SJSA1 (cell line): ENCODE data around the gene HLF. TPM values are rescaled to one million over a fixed set of nuclear protein-coding genes. Genes with fewer than 3 reads are reported as not detected.
A peak's percentile ranks its signal among the peaks of the same experiment; 100 is the strongest.
"Not testable (repeated sequence)": the region's sequence is repeated elsewhere in the genome, so short reads cannot be mapped to it uniquely, and the experiment has no call there.

ENCODE experiments used
- DNase-seq, 2 experiments: peaks; one replicate each; pipeline ENCODE4 v3.0.0-alpha.2; 2015 to 2020; ENCODE audit warnings: low spot score in 2 of 2, low read depth in 1 of 2
- H3K27ac ChIP-seq: fragments of 250-450 bp; sonication (Bioruptor Pico); 2 replicates; pipeline ENCODE4 v1.5.1; 2020; ENCODE audit warnings: mild to moderate bottlenecking, moderate library complexity
- H3K27me3 ChIP-seq: fragments of 250-450 bp; sonication (Bioruptor Pico); replicated peaks from 2 replicates; pipeline ENCODE4 v1.5.1; 2020; ENCODE audit warnings: mild to moderate bottlenecking, moderate library complexity
- H3K36me3 ChIP-seq: fragments of 250-450 bp; sonication (Bioruptor Pico); 2 replicates; pipeline ENCODE4 v1.5.1; 2020; ENCODE audit warnings: mild to moderate bottlenecking
- H3K4me1 ChIP-seq: fragments of 250-450 bp; sonication (Bioruptor Pico); replicated peaks from 2 replicates; pipeline ENCODE4 v1.6.1; 2021; ENCODE audit warnings: mild to moderate bottlenecking
- H3K4me3 ChIP-seq: fragments of 250-450 bp; sonication (Bioruptor Pico); 2 replicates; pipeline ENCODE4 v1.5.1; 2020; ENCODE audit warnings: mild to moderate bottlenecking
- H3K9me3 ChIP-seq: fragments of 250-450 bp; sonication (Bioruptor Pico); replicated peaks from 2 replicates; pipeline ENCODE4 v1.5.1; 2020; ENCODE audit warnings: mild to moderate bottlenecking
- total RNA-seq: library from RNA; depleted of rRNA; stranded (reverse); fragments of >200 nt; shearing (Covaris generic); gene quantifications from 2 replicates; pipeline ENCODE4 v1.2.3, GENCODE V29; 2014

HLF gene
- total RNA-seq, 1 experiment from 2014 or later, result 0.08 TPM

DNA sequence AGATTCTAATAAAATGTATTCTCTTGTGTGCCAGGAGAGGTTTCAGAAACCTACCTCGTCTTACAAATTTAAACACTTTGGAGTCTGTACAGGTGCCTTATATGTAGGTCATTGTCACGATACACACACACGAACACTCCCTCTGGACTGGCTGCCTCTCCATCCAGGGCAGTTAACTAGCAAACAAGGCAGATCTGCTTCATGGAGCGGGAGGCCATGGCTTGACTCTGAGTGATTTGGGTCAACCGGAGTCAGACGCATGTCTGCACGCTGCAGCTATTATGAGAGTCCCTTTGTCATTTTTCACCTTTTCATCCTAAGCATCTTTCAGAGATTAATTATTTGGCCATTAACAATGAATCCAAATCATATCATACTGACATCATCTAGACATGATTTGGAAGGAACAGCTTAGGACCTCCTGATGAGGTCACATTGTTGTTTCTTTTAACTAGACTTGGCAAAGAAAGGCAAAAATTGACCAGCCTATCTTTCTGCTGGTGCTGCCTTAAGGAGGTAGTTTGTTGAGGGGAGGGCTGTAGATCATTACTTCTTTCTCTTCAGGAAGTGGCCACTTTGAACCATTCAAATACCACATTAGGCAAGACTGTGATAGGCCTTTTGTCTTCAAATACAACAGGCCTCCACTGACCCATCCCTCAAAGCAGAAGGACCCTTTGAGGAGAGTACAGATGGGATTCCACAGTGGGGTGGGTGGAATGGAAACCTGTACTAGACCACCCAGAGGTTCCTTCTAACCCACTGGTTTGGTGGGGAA is 58.9 kb downstream of the HLF start:
- no peak overlapping the region for H3K27ac ChIP-seq
- no peak for DNase-seq
- no peaks in the 10 kb centered on the region for H3K4me1 ChIP-seq
- no peak overlapping the region for H3K4me3 ChIP-seq
- H3K9me3 ChIP-seq, result no peaks in the 10 kb centered on the region
- H3K27me3 ChIP-seq, result no peaks in the 10 kb centered on the region
- H3K36me3 ChIP-seq, result no peaks in the 10 kb centered on the region

DNA sequence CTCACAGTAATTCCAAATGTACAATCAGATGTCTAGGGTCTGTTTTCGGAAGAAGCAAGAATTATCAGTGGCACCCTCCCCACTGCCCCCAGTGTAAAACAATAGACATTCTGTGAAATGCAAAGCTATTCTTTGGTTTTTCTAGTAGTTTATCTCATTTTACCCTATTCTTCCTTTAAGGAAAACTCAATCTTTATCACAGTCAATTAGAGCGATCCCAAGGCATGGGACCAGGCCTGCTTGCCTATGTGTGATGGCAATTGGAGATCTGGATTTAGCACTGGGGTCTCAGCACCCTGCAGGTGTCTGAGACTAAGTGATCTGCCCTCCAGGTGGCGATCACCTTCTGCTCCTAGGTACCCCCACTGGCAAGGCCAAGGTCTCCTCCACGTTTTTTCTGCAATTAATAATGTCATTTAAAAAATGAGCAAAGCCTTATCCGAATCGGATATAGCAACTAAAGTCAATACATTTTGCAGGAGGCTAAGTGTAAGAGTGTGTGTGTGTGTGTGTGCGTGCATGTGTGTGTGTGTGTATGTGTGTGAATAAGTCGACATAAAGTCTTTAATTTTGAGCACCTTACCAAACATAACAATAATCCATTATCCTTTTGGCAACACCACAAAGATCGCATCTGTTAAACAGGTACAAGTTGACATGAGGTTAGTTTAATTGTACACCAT is 59.7 kb downstream of the HLF start:
- no peaks in the 10 kb centered on the region for H3K9me3 ChIP-seq
- no peaks in the 10 kb centered on the region for H3K36me3 ChIP-seq
- H3K27ac ChIP-seq, result no peak overlapping the region
- H3K4me3 ChIP-seq, result no peak overlapping the region
- H3K27me3 ChIP-seq, result no peaks in the 10 kb centered on the region
- DNase-seq, result no peak
- H3K4me1 ChIP-seq, result no peaks in the 10 kb centered on the region

DNA sequence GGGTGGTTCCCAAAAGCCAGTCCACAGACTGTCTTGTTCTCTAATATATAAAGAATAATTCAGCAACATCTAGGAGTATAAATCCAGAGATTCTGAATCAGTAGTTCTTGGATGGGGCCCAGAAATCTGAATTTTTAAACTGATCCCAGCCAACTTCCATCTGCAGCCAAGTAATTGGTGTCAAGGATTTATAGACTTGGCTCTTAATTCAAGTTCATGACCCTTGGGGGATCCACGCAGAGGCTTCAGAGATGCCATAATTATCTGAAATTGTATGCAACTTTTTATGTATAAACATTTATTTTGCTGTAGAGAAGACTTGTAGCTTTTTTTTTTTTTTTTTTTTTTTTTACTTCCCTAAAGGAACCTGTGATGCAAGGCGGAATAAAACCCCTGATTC is 60.6 kb downstream of the HLF start:
- H3K27ac ChIP-seq, result no peak overlapping the region
- no peaks in the 10 kb centered on the region for H3K9me3 ChIP-seq
- DNase-seq, result no peak
- H3K4me1 ChIP-seq, result no peaks in the 10 kb centered on the region
- H3K27me3 ChIP-seq, result no peaks in the 10 kb centered on the region
- H3K4me3 ChIP-seq, result no peak overlapping the region
- no peaks in the 10 kb centered on the region for H3K36me3 ChIP-seq

DNA sequence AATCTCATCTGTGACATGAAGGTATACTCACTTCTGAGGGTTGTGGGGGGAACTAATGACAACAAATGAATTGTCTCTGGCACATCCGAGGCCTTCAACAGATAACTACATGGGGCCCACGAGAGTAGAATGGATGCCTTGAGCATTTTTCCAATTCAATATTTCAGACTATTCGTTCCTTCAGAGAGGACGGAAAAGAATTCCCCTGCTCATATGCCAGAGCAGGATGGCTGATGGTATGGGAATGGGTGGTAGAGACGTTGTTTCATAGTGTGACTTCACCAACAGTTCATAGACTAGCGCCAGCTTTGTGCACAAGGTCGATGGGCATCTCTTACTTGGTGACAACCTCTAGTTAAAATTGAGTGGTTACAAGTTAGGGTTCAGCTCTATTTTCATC is 61.3 kb downstream of the HLF start:
- H3K9me3 ChIP-seq, result no peaks in the 10 kb centered on the region
- H3K27ac ChIP-seq, result no peak overlapping the region
- H3K27me3 ChIP-seq, result no peaks in the 10 kb centered on the region
- no peak for DNase-seq
- no peaks in the 10 kb centered on the region for H3K36me3 ChIP-seq
- no peak overlapping the region for H3K4me3 ChIP-seq
- no peaks in the 10 kb centered on the region for H3K4me1 ChIP-seq

DNA sequence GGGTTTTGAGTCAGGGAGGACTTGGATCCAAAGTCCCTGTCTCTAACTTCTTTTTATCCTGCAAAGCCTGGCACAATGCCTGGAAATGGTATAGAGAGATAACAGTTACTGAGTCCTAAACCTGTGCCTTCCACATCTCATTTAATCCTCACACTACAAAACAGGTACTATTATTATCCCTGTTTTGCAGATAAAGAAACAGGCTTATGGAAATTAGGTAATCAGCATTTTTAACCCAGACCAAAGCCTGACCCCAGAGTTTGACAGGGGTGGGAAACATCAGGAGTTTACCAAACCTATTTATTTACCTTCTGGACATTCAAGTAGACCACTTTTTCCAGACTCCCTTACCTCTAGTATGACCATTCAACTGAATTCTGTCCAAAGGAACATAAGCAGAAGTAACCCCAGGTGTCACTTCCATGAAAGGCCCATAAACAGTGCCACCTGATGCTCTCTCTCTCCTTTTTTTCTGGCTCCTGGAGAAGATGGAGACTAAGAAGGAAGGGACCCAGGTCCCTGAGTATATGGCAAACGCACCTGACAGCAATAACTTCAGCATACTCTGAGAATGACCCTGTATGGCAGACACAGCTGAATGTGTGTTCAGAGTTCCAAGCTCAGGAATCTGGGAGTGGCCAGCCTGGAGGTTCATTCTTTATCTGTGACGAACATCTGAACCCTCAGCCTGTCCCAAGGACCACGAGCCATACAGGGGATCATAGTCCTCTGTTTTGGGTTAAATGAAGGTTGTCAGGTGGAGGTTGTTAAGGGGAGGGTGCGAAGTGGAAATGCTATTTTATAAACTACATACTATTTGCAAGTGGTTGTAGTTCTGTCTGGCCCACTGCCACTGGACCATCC is 62.7 kb downstream of the HLF start:
- no peaks in the 10 kb centered on the region for H3K4me1 ChIP-seq
- H3K9me3 ChIP-seq, result no peaks in the 10 kb centered on the region
- no peak overlapping the region for H3K4me3 ChIP-seq
- H3K27ac ChIP-seq, result no peak overlapping the region
- no peaks in the 10 kb centered on the region for H3K36me3 ChIP-seq
- no peaks in the 10 kb centered on the region for H3K27me3 ChIP-seq
- DNase-seq, result no peak

DNA sequence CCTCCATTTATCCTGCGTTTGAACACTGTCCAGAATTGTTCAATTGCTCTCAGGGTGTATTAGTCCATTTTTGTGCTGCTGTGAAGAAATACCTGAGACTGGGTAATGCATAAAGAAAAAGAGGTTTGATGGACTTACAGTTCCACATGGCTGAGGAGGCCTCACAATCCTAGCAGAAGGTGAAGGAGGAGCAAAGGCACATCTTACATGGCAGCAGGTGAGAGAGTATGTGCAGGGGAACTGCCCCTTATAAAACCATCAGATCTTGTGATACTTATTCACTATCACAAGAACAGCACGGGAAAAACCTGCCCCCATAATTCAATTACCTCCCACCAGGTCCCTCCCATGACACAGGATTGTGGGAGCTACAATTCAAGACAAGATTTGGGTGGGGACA is 63.8 kb downstream of the HLF start:
- not testable (repeated sequence) for H3K9me3 ChIP-seq, H3K4me1 ChIP-seq, H3K27ac ChIP-seq, DNase-seq, H3K36me3 ChIP-seq, H3K4me3 ChIP-seq, H3K27me3 ChIP-seq

DNA sequence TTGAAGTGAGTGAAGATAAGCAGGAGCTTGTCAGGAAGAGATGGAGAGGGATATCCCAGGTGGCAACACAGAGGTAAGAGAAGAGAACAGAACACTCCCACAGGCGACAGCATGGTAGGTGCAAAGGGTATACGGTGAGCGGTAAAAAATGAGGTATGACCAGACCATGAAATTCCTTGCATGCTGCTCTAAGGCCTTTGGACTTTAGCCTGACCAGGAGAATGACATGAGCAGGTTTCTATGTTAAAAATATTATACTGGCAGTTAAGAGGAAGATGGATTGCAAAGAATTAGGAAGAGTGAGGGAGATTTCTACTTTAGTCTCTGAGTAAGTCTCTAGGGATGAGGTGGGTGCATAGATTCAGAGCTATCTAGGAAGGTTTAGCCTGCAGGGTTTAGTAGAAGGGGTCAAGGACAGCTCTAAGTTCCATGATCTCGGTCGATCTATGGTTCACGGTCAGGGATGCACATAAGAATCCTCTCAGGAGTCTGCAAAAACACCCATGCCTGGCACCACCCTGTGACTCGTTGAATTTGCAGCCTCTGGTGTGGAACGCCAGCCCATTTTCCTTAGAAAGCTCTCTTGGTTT is 65.7 kb downstream of the HLF start:
- no peak overlapping the region for H3K4me3 ChIP-seq
- peaks cover 9% of the 10 kb centered on the region for H3K4me1 ChIP-seq
- no peak for DNase-seq
- no peaks in the 10 kb centered on the region for H3K27me3 ChIP-seq
- H3K36me3 ChIP-seq, result no peaks in the 10 kb centered on the region
- H3K9me3 ChIP-seq, result no peaks in the 10 kb centered on the region
- H3K27ac ChIP-seq, result no peak overlapping the region

DNA sequence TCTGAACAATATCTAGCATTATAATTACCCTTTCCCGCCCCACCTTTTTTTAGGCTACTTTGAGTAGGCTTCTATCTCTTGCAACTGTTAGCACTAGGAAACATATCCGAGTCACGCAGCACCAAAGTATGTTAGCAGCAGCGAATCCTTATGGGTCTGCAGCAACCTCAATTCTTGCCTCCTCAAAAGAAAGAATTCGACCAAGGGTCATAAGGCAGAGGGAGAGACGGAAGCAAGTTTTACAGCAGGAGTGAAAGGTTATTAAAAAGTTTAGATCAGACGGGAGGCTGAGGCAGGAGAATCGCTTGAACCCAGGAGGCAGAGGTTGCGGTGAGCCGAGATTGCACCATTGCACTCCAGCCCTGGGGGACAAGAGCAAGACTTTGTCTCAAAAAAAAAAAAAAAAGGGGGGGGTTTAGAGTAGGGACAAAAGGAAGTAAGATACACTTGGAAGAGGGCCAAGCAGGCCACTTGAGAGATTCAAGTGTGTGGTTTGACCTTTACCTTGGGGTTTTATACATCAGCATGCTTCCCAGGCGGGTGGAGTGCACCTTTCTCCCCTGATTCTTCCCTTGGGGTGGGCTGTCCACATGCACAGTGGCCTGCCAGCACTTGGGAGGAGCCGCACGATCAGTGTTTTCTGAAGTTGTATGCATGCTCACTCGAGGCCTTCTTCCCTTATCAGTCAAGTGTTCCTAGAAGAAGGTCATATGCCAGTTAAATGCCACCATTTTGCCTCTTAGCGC is 67.7 kb downstream of the HLF start:
- H3K9me3 ChIP-seq, result no peaks in the 10 kb centered on the region
- DNase-seq, result no peak
- H3K36me3 ChIP-seq, result no peaks in the 10 kb centered on the region
- no peaks in the 10 kb centered on the region for H3K27me3 ChIP-seq
- peaks cover 9% of the 10 kb centered on the region for H3K4me1 ChIP-seq
- H3K27ac ChIP-seq, result no peak overlapping the region
- no peak overlapping the region for H3K4me3 ChIP-seq

DNA sequence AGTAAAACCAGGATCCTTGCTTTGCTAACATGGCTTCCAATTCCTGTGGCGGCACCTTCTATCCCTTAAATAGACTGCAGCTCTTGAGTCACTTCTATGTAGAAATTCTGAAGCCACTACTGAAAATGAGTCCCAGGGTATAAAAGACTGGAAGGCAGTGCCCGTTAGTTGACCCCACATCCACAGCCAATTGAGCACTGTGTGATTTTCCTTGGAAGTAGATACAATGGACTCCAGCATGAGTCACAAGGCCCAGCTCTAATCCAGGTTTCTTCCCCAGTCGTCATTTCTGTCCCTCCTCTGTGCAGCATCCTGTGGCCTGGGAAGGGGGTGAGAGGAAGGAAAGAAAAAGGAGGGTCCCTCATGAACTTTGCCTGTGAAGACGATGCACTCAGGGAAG is 69.5 kb downstream of the HLF start:
- peak; percentile 53 to 63 for DNase-seq
- Histone ChIP-seq H3K9me3 (no peaks in the 10 kb centered on the region), H3K36me3 (no peaks in the 10 kb centered on the region), H3K4me1 (peaks cover 9% of the 10 kb centered on the region), H3K4me3 (no peak overlapping the region), H3K27ac (no peak overlapping the region), H3K27me3 (no peaks in the 10 kb centered on the region)

DNA sequence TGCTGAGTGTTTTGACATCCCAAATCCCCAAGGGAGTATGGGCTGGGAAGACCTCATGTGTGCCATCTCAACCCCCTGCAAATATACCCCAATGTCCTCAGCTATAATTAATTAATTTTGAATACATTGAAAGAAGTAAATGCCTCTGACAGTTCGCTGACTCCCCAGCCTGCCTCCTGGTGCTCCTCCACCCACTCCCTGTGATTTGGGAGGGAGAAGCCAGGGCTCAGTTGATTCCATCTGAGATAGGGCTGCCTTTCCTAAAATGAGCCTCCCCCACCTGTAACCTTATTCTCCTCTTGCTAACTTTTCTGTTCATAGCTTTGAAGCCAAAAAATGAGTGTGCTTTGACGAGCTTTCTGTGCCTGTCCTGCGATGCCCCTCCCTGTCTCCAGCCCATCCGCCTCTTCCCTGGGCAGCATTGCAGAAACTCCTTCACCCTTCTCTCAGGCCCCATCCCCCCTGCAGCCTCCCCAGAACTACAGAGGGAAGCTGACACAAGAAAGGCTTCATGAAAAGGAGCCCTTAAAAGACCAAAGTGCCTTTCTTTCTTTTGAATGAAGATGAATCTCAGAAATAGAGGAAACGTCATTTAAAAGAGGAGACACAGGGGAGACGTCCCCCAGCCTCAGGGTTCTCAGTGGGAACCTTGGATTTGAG is 70.3 kb downstream of the HLF start:
- H3K36me3 ChIP-seq, result no peaks in the 10 kb centered on the region
- H3K9me3 ChIP-seq, result no peaks in the 10 kb centered on the region
- H3K27ac ChIP-seq, result no peak overlapping the region
- H3K4me3 ChIP-seq, result no peak overlapping the region
- H3K27me3 ChIP-seq, result no peaks in the 10 kb centered on the region
- peaks cover 9% of the 10 kb centered on the region for H3K4me1 ChIP-seq
- DNase-seq, result no peak

DNA sequence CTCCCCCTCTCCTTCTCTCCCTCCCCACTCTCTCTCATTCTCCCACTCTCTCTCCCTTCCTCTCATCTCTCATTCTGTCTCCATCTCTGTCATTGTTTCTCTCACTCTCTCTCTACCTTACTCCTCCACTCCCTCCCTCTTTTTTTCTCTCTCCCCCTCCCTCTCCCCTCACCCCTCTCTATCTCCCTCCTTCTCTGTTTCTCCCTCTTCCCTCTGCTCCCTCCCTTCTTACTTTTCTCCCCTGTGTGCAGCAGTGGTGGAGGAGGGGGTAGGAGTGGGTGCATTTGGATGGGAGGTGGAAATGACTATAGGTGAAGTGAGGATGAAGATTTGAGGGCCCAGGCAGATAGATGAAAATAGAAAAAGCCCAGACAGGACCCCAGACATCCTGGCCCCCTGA is 70.9 kb downstream of the HLF start:
- Histone ChIP-seq H3K27me3 (no peaks in the 10 kb centered on the region), H3K4me1 (peaks cover 9% of the 10 kb centered on the region), H3K36me3 (no peaks in the 10 kb centered on the region), H3K9me3 (no peaks in the 10 kb centered on the region), H3K27ac (no peak overlapping the region), H3K4me3 (no peak overlapping the region)
- DNase-seq, result no peak

DNA sequence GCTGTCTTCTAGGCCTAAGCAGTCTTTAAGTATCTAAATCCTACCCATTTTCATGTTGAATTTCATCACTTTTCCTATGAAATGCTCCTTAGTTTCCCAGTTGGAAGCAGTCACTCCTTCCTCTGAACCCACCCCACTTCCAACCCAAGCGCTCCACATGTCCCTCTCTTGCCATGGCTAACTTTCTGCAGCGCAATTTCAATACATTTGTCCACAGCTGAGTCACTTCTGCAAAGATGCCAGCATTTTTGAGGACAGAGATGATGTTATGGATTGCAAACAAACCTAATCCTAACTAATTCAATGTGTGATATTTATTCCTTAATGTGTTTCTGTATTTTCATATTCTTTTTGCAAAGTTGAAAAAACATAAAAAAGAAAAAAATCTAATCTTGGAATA is 71.7 kb downstream of the HLF start:
- H3K4me1 ChIP-seq, result peaks cover 9% of the 10 kb centered on the region
- DNase-seq, result no peak

DNA sequence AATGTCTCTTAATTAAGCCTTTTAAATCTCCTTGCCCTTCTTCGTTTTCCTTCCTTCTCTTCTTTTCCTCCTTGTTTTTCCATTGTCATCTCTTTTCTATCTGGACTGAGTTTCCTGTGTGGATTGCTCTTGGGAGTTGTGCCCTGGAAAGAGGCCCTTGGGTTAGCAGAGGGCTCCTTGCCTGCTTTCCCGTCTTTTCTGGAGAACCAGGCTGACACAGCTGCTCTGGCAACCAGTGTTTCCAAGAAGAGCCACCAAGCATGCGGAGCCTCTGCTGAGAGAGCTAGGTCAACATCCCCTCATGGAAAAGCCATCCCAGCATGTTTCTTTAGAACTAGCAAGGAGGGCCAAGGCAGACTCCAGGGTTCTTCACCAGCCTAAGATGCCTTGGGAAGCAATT is 75.4 kb downstream of the HLF start:
- no peak for DNase-seq
- Histone ChIP-seq H3K27me3 (no peaks in the 10 kb centered on the region), H3K9me3 (no peaks in the 10 kb centered on the region), H3K36me3 (no peaks in the 10 kb centered on the region), H3K27ac (no peak overlapping the region), H3K4me1 (no peaks in the 10 kb centered on the region), H3K4me3 (no peak overlapping the region)

More for the DNA sequence above, 71.7 kb downstream of the HLF start:
- H3K4me3 ChIP-seq, result no peak overlapping the region
- no peak overlapping the region for H3K27ac ChIP-seq
- no peaks in the 10 kb centered on the region for H3K9me3 ChIP-seq
- no peaks in the 10 kb centered on the region for H3K27me3 ChIP-seq
- no peaks in the 10 kb centered on the region for H3K36me3 ChIP-seq
